Measurements from ENCODE around the gene TTLL10. TPM values are rescaled to one million over a fixed set of nuclear protein-coding genes. Genes with fewer than 3 reads are reported as not detected.

Gene TTLL10
- total RNA-seq, 1 experiment from 2014 or later: 0.68 TPM

GRCh38 chr1:1166642-1167397 lies 6.9 kb upstream of the TTLL10 start:
- Histone ChIP-seq H2BK5ac (ENCODE audit: insufficient read length, low read length) (no peak overlapping the region), H2BK12ac (ENCODE audit: insufficient read length, low read depth, low read length) (no peak overlapping the region), H3K4ac (ENCODE audit: low read depth, low read length) (no peak overlapping the region), H3K4me1 (ENCODE audit: insufficient read depth, low read length) (no peaks in the 10 kb centered on the region; the same call in 1 of the 2 replicates), H3K9ac (ENCODE audit: extremely low read depth, insufficient read length, low read length) (no peak overlapping the region), H3K14ac (ENCODE audit: insufficient read depth, low read length) (no peak overlapping the region), H4K5ac (ENCODE audit: insufficient read length, low read depth, low read length) (no peak overlapping the region), H2BK15ac (ENCODE audit: low read depth, low read length) (no peak overlapping the region), H3K27me3 (ENCODE audit: insufficient read depth, low read length) (no peaks in the 10 kb centered on the region), H4K8ac (replicated peaks; ENCODE audit: insufficient read length, low read depth, low read length) (no peak overlapping the region), H4K91ac (ENCODE audit: insufficient read length, low read depth, low read length) (no peak overlapping the region), H2BK20ac (ENCODE audit: low read depth, low read length, poor library complexity, severe bottlenecking) (no peak overlapping the region), H3K56ac (ENCODE audit: insufficient read length, low read depth, low read length) (no peak overlapping the region), H2BK120ac (ENCODE audit: low read depth, low read length, poor library complexity, severe bottlenecking) (no peak overlapping the region), H3K23ac (ENCODE audit: insufficient read length, low read depth, low read length) (no peak overlapping the region), H3T11ph (ENCODE audit: low read length) (no peak overlapping the region), H3K18ac (ENCODE audit: insufficient read length, low read depth, low read length) (no peak overlapping the region), H3K4me2 (ENCODE audit: insufficient read depth, insufficient read length, low read length) (no peak overlapping the region), H3K23me2 (ENCODE audit: insufficient read length, low read depth, low read length, poor library complexity, severe bottlenecking) (peaks cover 3% of the 10 kb centered on the region), H3K9me3 (ENCODE audit: control insufficient read depth, low read depth, low read length) (no peaks in the 10 kb centered on the region), H4K20me1 (ENCODE audit: control insufficient read depth, insufficient read depth, insufficient read length) (no peaks in the 10 kb centered on the region), H3K27ac (ENCODE audit: insufficient read length, low read depth, low read length) (no peak overlapping the region), H3K79me1 (ENCODE audit: insufficient read depth, low read depth, low read length, poor library complexity, severe bottlenecking) (no peaks in the 10 kb centered on the region), H2AK5ac (ENCODE audit: insufficient read length, low read length) (no peak overlapping the region), H3K79me2 (ENCODE audit: insufficient read depth, low read length) (no peaks in the 10 kb centered on the region), H2AFZ (ENCODE audit: low read length) (no peak overlapping the region)
- H3K9me3 Mint-ChIP-seq: no peaks in the 10 kb centered on the region
- H3K36me3 Mint-ChIP-seq (ENCODE audit: insufficient read depth in 1 of 3, low read depth in 3 of 3): peaks cover 0 to 9% (median 0%) of the 10 kb centered on the region in 3 experiments; a peak in 3 of 7 replicates
- no peak overlapping the region for H3K4me3 Mint-ChIP-seq
- DNase-seq: no peak
- H3K27me3 Mint-ChIP-seq (ENCODE audit: low read depth): peaks cover 3% of the 10 kb centered on the region
- no CpG with 5 or more reads among the region's 44 CpGs for WGBS (ENCODE audit: extremely low coverage, insufficient read length, low lambda C conversion rate)
- TF ChIP-seq, protein P1, sequence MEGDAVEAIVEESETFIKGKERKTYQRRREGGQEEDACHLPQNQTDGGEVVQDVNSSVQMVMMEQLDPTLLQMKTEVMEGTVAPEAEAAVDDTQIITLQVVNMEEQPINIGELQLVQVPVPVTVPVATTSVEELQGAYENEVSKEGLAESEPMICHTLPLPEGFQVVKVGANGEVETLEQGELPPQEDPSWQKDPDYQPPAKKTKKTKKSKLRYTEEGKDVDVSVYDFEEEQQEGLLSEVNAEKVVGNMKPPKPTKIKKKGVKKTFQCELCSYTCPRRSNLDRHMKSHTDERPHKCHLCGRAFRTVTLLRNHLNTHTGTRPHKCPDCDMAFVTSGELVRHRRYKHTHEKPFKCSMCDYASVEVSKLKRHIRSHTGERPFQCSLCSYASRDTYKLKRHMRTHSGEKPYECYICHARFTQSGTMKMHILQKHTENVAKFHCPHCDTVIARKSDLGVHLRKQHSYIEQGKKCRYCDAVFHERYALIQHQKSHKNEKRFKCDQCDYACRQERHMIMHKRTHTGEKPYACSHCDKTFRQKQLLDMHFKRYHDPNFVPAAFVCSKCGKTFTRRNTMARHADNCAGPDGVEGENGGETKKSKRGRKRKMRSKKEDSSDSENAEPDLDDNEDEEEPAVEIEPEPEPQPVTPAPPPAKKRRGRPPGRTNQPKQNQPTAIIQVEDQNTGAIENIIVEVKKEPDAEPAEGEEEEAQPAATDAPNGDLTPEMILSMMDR (conservative IDR thresholded peaks at IDR 0.05): no peak
- peaks cover 18 to 26% of the 10 kb centered on the region in 2 experiments for H3K4me1 Mint-ChIP-seq
- H3K27ac Mint-ChIP-seq: no peak overlapping the region

Measured in H9 (cell line).